GM21825 (cell line): ENCODE data around the gene PPP1R8.
A peak's percentile ranks its signal among the peaks of the same experiment; 100 is the strongest.
"Not testable (repeated sequence)": the region's sequence is repeated elsewhere in the genome, so short reads cannot be mapped to it uniquely, and the experiment has no call there.

Experiments used
- ATAC-seq: cut with Tn5 transposase; IDR thresholded peaks from one replicate; pipeline ENCODE4 v1.9.1; 2021; ENCODE audit warnings: mild to moderate bottlenecking, moderate library complexity; ENCODE audit not compliant: unreplicated experiment

The PPP1R8 gene

GRCh38 chr1:27831568-27832410, 1.2 kb downstream of the PPP1R8 start:
- no peak for ATAC-seq

- ATAC-seq = no peak
Observed at GRCh38 chr1:27832762-27833161, 2.2 kb downstream of the PPP1R8 start.

GRCh38 chr1:27833470-27833869, 2.9 kb downstream of the PPP1R8 start:
- no peak for ATAC-seq

GRCh38 chr1:27835046-27835445, 4.5 kb downstream of the PPP1R8 start:
- no peak for ATAC-seq

GRCh38 chr1:27835501-27835900, 4.9 kb downstream of the PPP1R8 start:
- no peak for ATAC-seq

- no peak for ATAC-seq
Observed at GRCh38 chr1:27849951-27850350, 19.4 kb downstream of the PPP1R8 start.

GRCh38 chr1:27855085-27855484, 24.5 kb downstream of the PPP1R8 start:
- ATAC-seq = no peak

- ATAC-seq = no peak
Observed at GRCh38 chr1:27856561-27857343, 26.2 kb downstream of the PPP1R8 start.

GRCh38 chr1:27857552-27857951, 27.0 kb downstream of the PPP1R8 start:
- not testable (repeated sequence) for ATAC-seq

- peak; percentile 63 for ATAC-seq
Observed at GRCh38 chr1:27858072-27858948, 27.7 kb downstream of the PPP1R8 start.

- no peak for ATAC-seq
Observed at GRCh38 chr1:27858949-27859576, 28.5 kb downstream of the PPP1R8 start.

- no peak for ATAC-seq
Observed at GRCh38 chr1:27861436-27861835, 30.9 kb downstream of the PPP1R8 start.

GRCh38 chr1:27862004-27862403, 31.4 kb downstream of the PPP1R8 start:
- ATAC-seq = no peak

- no peak for ATAC-seq
Observed at GRCh38 chr1:27862671-27863537, 32.3 kb downstream of the PPP1R8 start.

GRCh38 chr1:27863538-27863915, 32.9 kb downstream of the PPP1R8 start:
- ATAC-seq = no peak

- no peak for ATAC-seq
Observed at GRCh38 chr1:27864264-27864895, 33.8 kb downstream of the PPP1R8 start.

- ATAC-seq = no peak
Observed at GRCh38 chr1:27865821-27866220, 35.2 kb downstream of the PPP1R8 start.

- ATAC-seq = no peak
Observed at GRCh38 chr1:27868556-27868931, 38.0 kb downstream of the PPP1R8 start.
